Measurements from ENCODE around the gene NEURL2. TPM values are rescaled to one million over a fixed set of nuclear protein-coding genes. Genes with fewer than 3 reads are reported as not detected.

Gene NEURL2
- total and polyA plus RNA-seq, 2 experiments from 2014 or later = 4.6 to 10.9 TPM

DNA sequence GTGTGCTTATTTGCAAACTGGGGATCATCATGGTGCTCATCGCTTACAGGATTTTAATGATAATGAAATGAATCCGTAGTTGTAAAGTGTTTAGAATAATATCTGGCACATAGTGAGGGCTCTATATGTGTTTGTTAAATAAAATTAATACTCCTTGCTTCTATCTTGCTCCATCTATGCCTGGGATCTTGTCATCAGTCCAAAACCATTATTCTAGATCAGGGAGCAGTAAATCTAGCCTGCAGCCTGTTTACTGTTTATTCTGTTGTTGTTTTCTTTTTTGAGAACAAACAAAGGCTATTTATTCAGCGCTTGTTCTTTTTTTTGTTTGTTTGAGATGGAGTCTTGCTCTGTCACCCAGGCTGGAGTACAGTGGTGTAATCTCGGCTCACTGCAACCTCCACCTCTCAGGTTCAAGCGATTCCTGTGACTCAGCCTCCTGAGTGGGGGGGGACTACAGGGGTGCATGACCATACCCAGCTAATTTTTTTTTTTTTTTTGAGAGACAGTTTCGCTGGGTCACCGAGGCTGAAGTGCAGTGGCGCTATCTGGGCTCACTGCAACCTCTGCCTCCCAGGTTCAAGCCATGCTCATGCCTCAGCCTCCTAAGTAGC is 41.9 kb downstream of the NEURL2 start (continued):
- TF ChIP-seq, protein P1, sequence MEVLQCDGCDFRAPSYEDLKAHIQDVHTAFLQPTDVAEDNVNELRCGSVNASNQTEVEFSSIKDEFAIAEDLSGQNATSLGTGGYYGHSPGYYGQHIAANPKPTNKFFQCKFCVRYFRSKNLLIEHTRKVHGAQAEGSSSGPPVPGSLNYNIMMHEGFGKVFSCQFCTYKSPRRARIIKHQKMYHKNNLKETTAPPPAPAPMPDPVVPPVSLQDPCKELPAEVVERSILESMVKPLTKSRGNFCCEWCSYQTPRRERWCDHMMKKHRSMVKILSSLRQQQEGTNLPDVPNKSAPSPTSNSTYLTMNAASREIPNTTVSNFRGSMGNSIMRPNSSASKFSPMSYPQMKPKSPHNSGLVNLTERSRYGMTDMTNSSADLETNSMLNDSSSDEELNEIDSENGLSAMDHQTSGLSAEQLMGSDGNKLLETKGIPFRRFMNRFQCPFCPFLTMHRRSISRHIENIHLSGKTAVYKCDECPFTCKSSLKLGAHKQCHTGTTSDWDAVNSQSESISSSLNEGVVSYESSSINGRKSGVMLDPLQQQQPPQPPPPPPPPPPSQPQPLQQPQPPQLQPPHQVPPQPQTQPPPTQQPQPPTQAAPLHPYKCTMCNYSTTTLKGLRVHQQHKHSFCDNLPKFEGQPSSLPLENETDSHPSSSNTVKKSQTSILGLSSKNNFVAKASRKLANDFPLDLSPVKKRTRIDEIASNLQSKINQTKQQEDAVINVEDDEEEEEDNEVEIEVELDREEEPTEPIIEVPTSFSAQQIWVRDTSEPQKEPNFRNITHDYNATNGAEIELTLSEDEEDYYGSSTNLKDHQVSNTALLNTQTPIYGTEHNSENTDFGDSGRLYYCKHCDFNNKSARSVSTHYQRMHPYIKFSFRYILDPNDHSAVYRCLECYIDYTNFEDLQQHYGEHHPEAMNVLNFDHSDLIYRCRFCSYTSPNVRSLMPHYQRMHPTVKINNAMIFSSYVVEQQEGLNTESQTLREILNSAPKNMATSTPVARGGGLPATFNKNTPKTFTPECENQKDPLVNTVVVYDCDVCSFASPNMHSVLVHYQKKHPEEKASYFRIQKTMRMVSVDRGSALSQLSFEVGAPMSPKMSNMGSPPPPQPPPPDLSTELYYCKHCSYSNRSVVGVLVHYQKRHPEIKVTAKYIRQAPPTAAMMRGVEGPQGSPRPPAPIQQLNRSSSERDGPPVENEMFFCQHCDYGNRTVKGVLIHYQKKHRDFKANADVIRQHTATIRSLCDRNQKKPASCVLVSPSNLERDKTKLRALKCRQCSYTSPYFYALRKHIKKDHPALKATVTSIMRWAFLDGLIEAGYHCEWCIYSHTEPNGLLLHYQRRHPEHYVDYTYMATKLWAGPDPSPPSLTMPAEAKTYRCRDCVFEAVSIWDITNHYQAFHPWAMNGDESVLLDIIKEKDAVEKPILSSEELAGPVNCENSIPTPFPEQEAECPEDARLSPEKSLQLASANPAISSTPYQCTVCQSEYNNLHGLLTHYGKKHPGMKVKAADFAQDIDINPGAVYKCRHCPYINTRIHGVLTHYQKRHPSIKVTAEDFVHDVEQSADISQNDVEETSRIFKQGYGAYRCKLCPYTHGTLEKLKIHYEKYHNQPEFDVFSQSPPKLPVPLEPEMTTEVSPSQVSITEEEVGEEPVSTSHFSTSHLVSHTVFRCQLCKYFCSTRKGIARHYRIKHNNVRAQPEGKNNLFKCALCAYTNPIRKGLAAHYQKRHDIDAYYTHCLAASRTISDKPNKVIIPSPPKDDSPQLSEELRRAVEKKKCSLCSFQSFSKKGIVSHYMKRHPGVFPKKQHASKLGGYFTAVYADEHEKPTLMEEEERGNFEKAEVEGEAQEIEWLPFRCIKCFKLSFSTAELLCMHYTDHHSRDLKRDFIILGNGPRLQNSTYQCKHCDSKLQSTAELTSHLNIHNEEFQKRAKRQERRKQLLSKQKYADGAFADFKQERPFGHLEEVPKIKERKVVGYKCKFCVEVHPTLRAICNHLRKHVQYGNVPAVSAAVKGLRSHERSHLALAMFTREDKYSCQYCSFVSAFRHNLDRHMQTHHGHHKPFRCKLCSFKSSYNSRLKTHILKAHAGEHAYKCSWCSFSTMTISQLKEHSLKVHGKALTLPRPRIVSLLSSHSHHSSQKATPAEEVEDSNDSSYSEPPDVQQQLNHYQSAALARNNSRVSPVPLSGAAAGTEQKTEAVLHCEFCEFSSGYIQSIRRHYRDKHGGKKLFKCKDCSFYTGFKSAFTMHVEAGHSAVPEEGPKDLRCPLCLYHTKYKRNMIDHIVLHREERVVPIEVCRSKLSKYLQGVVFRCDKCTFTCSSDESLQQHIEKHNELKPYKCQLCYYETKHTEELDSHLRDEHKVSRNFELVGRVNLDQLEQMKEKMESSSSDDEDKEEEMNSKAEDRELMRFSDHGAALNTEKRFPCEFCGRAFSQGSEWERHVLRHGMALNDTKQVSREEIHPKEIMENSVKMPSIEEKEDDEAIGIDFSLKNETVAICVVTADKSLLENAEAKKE (CRISPR knock-in tag; IDR thresholded peaks at IDR 0.05) = no peak
- TF ChIP-seq EZH2phosphoT487 (IDR thresholded peaks at IDR 0.05; ENCODE audit: unreplicated experiment) (no peak), ZNF331 (CRISPR knock-in tag; IDR thresholded peaks at IDR 0.05; ENCODE audit: low read depth) (no peak), ZNF114 (CRISPR knock-in tag; IDR thresholded peaks at IDR 0.05) (no peak)

DNA sequence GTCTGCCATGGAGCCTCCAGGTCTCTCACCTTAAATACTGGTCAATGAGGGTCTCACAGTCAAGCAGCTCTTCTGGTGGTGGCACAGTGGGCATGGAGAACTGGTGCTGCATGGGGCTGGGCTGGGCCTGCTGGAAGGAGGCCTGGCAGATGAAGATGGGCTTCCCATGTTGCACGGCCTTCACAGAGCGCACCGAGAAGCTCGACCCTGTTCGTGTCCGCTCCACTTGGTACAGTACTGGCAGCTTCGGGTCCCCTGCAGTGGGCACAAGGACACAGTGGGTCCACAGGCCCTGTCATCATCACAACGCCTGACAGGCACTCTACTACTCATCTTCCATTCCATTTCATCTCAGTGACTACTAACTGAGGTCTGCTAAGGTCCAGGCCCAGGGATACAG is 42.6 kb downstream of the NEURL2 start:
- peak overlapping the region; percentile 47; the same call in 1 of the 2 replicates for H3K27ac Mint-ChIP-seq
- H3K4me1 ChIP-seq (ENCODE audit: insufficient read depth) = peaks cover 19% of the 10 kb centered on the region
- no peak overlapping the region for H3K4me3 Mint-ChIP-seq

More for the DNA sequence above, 42.6 kb downstream of the NEURL2 start:
- H3K9me3 Mint-ChIP-seq = no peaks in the 10 kb centered on the region
- H3K4me2 ChIP-seq = no peak overlapping the region
- TF ChIP-seq STAT1 (IDR thresholded peaks at IDR 0.05; ENCODE audit: unreplicated experiment) = no peak
- TF ChIP-seq EZH2 (IDR thresholded peaks at IDR 0.05; ENCODE audit: low read depth, unreplicated experiment) = no peak
- no peak for TF ChIP-seq NANOG (IDR thresholded peaks at IDR 0.05; ENCODE audit: borderline replicate concordance)
- H3K4me1 Mint-ChIP-seq = peaks cover 17% of the 10 kb centered on the region
- H3K4me3 ChIP-seq = no peak overlapping the region
- H3K36me3 ChIP-seq (ENCODE audit: insufficient read depth) = peaks cover 15% of the 10 kb centered on the region
- H3K27me3 Mint-ChIP-seq (ENCODE audit: insufficient read depth, low read depth, poor library complexity) = peaks cover 11% of the 10 kb centered on the region
- H3F3A ChIP-seq (replicated peaks; ENCODE audit: low read depth) = no peaks in the 10 kb centered on the region; the same call in 1 of the 2 replicates
- DNase-seq (ENCODE audit: low spot score) (no peak), ATAC-seq (no peak)
- peaks cover 36% of the 10 kb centered on the region for H3K36me3 Mint-ChIP-seq (ENCODE audit: low read depth)
- H2AFZ ChIP-seq = no peak overlapping the region
- H3K27me3 ChIP-seq (ENCODE audit: insufficient read depth) = no peaks in the 10 kb centered on the region
- no peak overlapping the region for H3K27ac ChIP-seq (ENCODE audit: low read depth)
- no peaks in the 10 kb centered on the region for H3K9me2 ChIP-seq (ENCODE audit: insufficient read depth)
- no peaks in the 10 kb centered on the region for H4K20me1 ChIP-seq (replicated peaks; ENCODE audit: insufficient read depth)
- H3K79me2 ChIP-seq (replicated peaks; ENCODE audit: insufficient read depth) = peaks cover 11% of the 10 kb centered on the region

Measured in GM23338 (cell line).